GM18519 (cell line): ENCODE measurements around the gene NDOR1.

Experiments
- ATAC-seq: cut with Tn5 transposase; IDR thresholded peaks from one replicate; pipeline ENCODE4 v1.9.1; 2021; ENCODE audit warnings: mild to moderate bottlenecking, moderate library complexity; ENCODE audit not compliant: unreplicated experiment, low FRiP score

Gene NDOR1

GRCh38 chr9:137167277-137167746, 38.2 kb upstream of the NDOR1 start:
- ATAC-seq = no peak

GRCh38 chr9:137167747-137168572, 37.5 kb upstream of the NDOR1 start:
- no peak for ATAC-seq

DNA sequence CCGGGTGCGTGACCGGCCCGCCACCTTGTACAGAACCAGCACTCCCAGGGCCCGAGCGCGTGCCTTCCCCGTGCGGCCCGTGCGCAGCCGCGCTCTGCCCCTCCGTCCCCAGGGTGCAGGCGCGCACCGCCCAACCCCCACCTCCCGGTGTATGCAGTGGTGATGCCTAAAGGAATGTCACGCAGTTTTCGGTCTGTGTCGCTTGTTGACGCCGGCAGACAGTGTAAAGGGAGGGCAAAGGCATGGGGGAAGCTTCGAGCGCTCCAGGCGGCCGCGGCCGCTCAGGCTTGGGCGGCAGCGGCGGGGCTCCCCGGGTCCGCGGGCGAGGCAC, 37.0 kb upstream of the NDOR1 start:
- ATAC-seq = no peak

- no peak for ATAC-seq
Measured at GRCh38 chr9:137168904-137169856, 36.3 kb upstream of the NDOR1 start.

- no peak for ATAC-seq
Measured at GRCh38 chr9:137169896-137170358, 35.6 kb upstream of the NDOR1 start, which contains the start of gene LRRC26. Gene LRRC26, minus strand, starts transcription at chr9:137170051. Its CDS starts 108 bp downstream, at chr9:137169943.

- ATAC-seq = no peak
Measured at GRCh38 chr9:137170486-137171148, 34.9 kb upstream of the NDOR1 start.

GRCh38 chr9:137171149-137171900, 34.2 kb upstream of the NDOR1 start:
- ATAC-seq = no peak

DNA sequence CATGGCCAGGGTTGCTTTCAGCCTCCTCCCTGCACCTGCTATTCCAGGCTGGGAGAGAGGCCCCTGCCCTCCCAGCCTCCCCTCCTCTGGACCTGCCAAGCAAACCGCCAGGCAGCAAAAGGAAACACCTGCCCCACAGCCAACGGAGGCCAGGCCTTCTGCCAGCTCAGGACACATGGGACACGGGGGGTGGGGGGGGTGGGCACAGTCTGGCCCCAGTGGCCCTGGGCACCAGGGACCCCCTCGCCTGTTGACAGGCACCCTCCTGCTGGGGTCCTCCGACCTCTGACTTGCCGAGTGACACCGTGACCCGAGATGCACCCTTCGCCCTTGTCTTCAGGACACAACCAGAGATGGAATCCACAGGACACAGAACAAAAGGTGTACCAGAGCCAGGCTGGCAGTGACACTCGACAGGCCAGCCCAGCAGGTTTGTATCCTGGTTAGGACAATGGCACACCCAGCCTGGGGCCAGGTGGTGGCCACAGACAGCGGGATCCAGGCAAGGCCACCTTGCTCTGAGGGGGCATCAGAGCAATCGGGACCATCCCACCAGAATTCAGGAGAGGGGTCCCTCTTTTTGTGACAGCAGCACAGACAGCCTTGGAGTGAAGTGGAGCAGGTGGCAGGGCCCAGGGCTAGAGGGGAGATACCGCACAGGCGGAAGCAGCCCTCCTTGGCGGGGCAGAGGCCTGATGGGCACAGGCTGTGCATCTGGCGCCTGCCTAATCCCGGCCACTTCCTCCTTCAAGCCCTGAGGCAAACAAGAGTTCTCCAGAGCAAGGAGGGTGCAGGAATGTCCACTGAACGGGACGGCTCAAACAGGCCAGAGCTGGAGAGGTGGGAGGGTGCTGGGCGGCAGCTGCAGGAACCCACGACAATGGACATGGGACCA, 32.4 kb upstream of the NDOR1 start:
- no peak for ATAC-seq

- no peak for ATAC-seq
Measured at GRCh38 chr9:137173796-137174664, 31.5 kb upstream of the NDOR1 start.

DNA sequence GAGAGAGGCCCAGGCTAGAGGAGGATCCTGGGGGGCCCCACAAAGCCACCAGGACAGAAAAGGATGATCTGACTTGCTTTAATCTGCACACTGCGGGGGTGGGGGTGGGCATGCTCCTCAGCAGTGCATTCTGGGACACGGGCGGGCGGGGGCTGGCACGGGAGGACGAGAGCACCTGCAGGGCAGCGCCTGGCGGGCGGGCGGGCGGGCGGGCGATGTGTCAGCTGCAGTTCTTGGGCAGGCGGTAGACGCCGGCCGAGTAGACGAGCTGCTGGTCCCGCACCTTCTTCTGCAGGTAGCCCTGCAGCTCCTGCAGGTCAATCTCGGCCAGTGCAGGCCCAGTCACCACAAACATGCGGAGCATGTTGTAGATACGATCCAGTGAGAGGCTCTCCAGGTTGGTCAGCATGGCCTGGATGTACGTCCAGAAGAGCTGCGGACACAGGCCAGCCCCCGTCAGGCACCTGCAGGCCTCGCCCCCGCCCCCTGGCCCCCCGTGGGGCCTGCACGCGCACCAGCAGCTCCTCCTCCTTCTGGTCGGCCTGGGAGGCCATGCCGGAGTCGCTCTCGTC, 30.7 kb upstream of the NDOR1 start:
- no peak for ATAC-seq

DNA sequence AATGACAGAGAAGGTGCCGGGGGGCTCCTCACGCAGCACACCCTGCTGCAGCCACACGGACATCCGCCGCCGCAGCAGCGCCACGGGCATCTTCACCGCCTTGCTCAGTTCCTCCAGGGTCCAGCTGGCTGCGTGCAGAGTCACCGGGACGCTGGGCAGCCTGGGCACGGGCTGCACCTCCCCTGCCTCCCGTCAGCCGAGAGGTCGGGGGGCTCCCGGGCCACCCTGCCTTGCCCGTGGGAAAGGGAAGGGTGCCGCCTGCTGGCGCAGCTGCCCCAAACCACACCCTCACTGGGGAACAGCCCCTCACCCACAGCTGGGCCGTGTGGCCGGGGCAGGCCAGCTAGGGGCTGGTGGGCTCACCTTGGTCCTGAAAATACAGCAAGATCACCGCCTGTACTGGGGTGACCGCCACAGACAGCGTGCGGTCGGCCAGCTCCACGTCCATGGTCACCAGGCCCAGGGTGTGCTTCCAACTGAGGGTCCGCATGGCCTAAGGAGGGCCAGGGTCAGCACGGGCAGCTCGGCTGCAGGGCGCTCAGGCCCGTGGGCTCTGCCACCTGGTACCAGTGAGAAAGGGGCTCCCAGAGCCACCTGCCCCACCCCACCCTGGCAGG, 30.0 kb upstream of the NDOR1 start:
- ATAC-seq = no peak

DNA sequence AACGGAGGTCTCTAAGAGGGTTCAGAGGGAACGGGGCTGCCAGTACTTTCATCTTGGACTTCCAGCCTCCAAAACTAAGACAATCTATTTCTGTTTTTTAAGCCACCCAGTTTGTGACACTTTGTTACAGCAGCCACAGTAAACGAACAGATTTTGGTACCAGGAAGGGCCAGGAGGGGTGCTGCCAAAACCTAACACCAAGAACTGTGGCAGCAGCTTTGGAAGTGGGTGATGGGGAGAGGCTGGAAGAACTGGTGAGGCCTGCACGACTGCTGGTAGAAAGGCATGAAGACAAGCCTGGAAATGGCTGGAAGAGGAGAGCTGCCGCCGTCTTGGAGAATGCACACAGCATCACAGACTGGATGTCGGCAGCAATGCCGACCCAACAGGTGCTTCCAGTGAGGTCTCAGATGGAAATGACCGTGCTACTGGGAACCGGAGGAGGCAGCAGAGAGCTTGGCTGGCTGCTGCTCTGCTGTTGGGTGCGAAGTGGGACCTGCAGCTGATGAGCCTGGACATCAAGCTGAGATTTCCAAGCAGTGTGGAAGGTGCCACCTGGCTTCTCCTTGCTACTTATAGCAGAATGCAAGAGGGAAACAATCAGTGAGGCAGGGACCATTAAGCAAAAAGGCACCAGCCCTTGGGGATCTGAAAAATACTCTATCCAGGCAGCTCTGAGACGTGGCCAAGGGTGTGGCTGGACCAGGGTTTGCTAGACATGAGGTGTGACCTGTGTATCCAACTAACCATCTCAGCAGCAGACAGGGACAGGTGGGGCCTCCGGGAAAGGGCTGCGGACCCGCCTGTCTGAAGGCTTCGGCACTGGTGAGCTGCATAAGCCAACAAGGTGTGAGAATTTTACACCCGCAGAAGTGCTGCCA, 29.0 kb upstream of the NDOR1 start:
- no peak for ATAC-seq

DNA sequence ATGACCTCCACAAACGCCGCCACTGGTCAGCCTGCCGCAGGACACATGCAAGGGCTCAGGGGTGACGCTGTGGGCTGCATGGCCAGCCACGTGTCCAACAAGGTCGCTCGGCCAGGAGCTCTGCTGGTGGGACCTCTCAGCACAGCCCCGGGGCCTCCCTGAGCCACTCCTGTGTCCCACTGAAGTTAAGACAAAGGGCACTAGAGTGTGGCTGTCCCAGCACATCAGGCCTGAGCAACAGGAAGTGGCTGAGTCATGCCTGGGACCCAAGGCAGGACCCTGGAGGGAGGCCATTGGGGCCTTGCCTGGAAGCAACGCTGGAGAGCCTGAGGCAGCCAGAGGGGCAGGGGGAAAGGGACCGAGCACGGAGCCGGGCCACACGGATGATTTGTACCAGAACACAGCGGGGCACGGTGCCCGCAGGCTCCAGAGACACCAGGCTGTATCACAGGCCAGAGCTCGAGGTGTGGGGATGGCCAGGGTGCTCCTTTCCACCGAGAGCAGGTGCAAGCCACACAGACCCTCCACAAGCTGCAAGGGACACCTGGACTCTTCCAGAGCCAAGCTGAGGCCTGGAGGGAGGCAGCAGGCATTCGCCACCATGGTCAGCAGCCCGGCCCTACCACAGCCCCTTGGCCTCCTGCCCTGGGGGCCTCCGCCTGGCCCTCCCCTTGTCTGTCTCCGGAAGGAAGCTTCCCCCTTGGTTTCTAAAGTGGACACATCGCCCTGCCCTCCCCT, 27.1 kb upstream of the NDOR1 start:
- no peak for ATAC-seq

DNA sequence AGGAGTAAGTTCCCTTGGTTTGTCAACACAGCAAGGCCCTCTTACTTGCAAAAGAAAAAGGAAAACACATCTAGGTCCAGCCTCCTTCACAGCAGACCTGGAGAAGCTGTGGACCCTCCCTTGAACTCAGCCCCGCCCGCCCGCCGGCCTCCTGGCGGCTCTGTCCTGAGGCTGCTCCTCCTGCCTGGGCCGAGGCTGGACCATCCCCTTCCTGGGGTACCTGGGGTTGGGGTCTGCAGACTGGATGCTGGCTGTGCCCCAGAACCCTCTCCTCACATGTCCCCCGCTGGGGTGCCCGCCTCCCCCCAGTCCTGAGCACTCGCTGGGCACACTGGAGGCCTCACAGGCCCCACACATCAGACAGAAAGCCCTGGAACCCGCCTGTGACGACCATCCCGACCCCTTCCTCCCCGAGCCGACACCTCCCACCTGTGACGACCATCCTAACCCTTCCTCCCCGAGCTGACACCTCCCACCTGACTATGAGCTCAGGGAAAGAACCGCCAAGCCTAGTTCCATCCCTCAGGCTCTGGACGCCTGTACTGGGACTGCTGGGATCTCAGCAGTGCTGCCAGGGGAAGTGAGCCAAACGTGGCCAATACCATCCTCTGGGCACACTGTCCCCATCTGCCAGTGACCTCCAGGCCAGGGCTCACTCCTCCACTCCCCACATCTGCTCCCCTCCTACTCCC, 26.4 kb upstream of the NDOR1 start:
- ATAC-seq = no peak

GRCh38 chr9:137179761-137180160, 25.7 kb upstream of the NDOR1 start:
- ATAC-seq = no peak
